Ovary (tissue), 3 donors: Measurements from ENCODE around the gene C15orf61.

Source experiments
- EP300 ChIP-seq: sonication (generic); formaldehyde crosslinking; IDR thresholded peaks from one replicate; pipeline ENCODE4 v1.6.1; 2017; ENCODE audit warnings: antibody characterized with exemption
- POLR2A ChIP-seq: fragments of 450-650 bp; IDR thresholded peaks from one replicate; pipeline ENCODE4 v1.6.1; 2017; ENCODE audit warnings: antibody characterized with exemption, mild to moderate bottlenecking, moderate library complexity
- TF ChIP-seq, protein P1 (sequence below), 3 donors: fragments of 450-650 bp in 2 of 3; fragments of 200-600 bp in 1 of 3; IDR thresholded peaks; one replicate each; pipeline versions ENCODE4 v1.5.1 to v1.8.0; 2016 to 2022; ENCODE audit warnings: antibody characterized with exemption in 3 of 3, mild to moderate bottlenecking in 1 of 3
- donor health status: DM: no; HTN: no; CAD: no.

GRCh38 chr15:67548862-67549651, 28.1 kb downstream of the C15orf61 start:
- TF ChIP-seq, protein P1, sequence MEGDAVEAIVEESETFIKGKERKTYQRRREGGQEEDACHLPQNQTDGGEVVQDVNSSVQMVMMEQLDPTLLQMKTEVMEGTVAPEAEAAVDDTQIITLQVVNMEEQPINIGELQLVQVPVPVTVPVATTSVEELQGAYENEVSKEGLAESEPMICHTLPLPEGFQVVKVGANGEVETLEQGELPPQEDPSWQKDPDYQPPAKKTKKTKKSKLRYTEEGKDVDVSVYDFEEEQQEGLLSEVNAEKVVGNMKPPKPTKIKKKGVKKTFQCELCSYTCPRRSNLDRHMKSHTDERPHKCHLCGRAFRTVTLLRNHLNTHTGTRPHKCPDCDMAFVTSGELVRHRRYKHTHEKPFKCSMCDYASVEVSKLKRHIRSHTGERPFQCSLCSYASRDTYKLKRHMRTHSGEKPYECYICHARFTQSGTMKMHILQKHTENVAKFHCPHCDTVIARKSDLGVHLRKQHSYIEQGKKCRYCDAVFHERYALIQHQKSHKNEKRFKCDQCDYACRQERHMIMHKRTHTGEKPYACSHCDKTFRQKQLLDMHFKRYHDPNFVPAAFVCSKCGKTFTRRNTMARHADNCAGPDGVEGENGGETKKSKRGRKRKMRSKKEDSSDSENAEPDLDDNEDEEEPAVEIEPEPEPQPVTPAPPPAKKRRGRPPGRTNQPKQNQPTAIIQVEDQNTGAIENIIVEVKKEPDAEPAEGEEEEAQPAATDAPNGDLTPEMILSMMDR (IDR thresholded peaks at IDR 0.05): no peak
- TF ChIP-seq POLR2A (no peak), EP300 (no peak)
